ENCODE measurements around the gene SLC25A25.
"Not testable (repeated sequence)": the region's sequence is repeated elsewhere in the genome, so short reads cannot be mapped to it uniquely, and the experiment has no call there.

DNA sequence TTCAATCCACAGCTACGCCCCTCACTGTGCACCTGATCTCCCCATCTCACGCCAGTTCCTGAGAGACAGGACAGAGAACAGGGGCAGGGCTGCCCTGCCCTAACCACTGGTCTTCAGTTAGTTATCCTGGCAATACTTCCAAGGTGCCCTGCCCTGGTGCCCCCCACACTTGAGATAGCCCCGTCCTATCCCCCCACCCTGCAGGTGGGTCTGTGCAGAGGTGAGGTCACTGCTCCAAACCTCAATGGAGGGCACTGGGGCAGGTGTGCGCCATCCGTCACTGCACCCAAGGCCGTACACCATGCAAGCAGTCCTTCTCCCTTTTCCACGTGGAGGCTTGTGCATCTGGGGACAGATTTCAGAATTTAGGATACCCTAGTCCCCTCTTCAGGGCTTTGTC is 62.6 kb downstream of the SLC25A25 start:
- TF ChIP-seq POLR2AphosphoS5, POLR2A (IDR thresholded peaks at IDR 0.05): not testable (repeated sequence)
- TF ChIP-seq, protein P1, sequence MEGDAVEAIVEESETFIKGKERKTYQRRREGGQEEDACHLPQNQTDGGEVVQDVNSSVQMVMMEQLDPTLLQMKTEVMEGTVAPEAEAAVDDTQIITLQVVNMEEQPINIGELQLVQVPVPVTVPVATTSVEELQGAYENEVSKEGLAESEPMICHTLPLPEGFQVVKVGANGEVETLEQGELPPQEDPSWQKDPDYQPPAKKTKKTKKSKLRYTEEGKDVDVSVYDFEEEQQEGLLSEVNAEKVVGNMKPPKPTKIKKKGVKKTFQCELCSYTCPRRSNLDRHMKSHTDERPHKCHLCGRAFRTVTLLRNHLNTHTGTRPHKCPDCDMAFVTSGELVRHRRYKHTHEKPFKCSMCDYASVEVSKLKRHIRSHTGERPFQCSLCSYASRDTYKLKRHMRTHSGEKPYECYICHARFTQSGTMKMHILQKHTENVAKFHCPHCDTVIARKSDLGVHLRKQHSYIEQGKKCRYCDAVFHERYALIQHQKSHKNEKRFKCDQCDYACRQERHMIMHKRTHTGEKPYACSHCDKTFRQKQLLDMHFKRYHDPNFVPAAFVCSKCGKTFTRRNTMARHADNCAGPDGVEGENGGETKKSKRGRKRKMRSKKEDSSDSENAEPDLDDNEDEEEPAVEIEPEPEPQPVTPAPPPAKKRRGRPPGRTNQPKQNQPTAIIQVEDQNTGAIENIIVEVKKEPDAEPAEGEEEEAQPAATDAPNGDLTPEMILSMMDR (IDR thresholded peaks at IDR 0.05), result not testable (repeated sequence)
